HG03025 (cell line): Measurements from ENCODE around the gene YES1.
"Not testable (repeated sequence)": the region's sequence is repeated elsewhere in the genome, so short reads cannot be mapped to it uniquely, and the experiment has no call there.

Source experiments
- ATAC-seq: cut with Tn5 transposase; IDR thresholded peaks from one replicate; pipeline ENCODE4 v1.9.1; 2021; ENCODE audit warnings: mild to moderate bottlenecking, moderate library complexity; ENCODE audit not compliant: unreplicated experiment, low FRiP score

YES1 gene

GRCh38 chr18:693466-694187 lies 118.4 kb downstream of the YES1 start:
- ATAC-seq, result no peak

- ATAC-seq, result no peak
These were observed 119.2 kb downstream of the YES1 start for GRCh38 chr18:692824-693223.

GRCh38 chr18:688323-688722 lies 123.7 kb downstream of the YES1 start:
- no peak for ATAC-seq

GRCh38 chr18:686339-687111 lies 125.5 kb downstream of the YES1 start:
- ATAC-seq, result no peak

- no peak for ATAC-seq
These were observed 126.6 kb downstream of the YES1 start for GRCh38 chr18:685438-685837.

GRCh38 chr18:683531-683930 lies 128.5 kb downstream of the YES1 start:
- no peak for ATAC-seq

- no peak for ATAC-seq
These were observed 129.2 kb downstream of the YES1 start for GRCh38 chr18:682833-683232.

- not testable (repeated sequence) for ATAC-seq
These were observed 129.6 kb downstream of the YES1 start for GRCh38 chr18:682416-682815.

- no peak for ATAC-seq
These were observed 130.1 kb downstream of the YES1 start for GRCh38 chr18:681985-682384.

- no peak for ATAC-seq
These were observed 131.7 kb downstream of the YES1 start for GRCh38 chr18:680392-680791.

GRCh38 chr18:679516-679915 lies 132.5 kb downstream of the YES1 start:
- no peak for ATAC-seq

GRCh38 chr18:678482-679182 lies 133.4 kb downstream of the YES1 start:
- no peak for ATAC-seq

- ATAC-seq, result no peak
These were observed 134.1 kb downstream of the YES1 start for GRCh38 chr18:677951-678381.

- no peak for ATAC-seq
These were observed 134.9 kb downstream of the YES1 start for GRCh38 chr18:677145-677544.

- ATAC-seq, result no peak
These were observed 135.3 kb downstream of the YES1 start for GRCh38 chr18:676736-677135.

- ATAC-seq, result no peak
These were observed 136.0 kb downstream of the YES1 start for GRCh38 chr18:676069-676468.

GRCh38 chr18:675307-675706 lies 136.7 kb downstream of the YES1 start:
- no peak for ATAC-seq

- ATAC-seq, result no peak
These were observed 138.3 kb downstream of the YES1 start for GRCh38 chr18:673769-674168.

GRCh38 chr18:673317-673716 lies 138.7 kb downstream of the YES1 start:
- ATAC-seq, result no peak
